Dermis blood vessel endothelial cell (primary cell): Measurements from ENCODE around the gene NUP98. TPM values are rescaled to one million over a fixed set of nuclear protein-coding genes. Genes with fewer than 3 reads are reported as not detected.
"Not testable (repeated sequence)": the region's sequence is repeated elsewhere in the genome, so short reads cannot be mapped to it uniquely, and the experiment has no call there.

Experiments
- DNase-seq: peaks from one replicate; pipeline ENCODE4 v3.0.0; 2010
- total RNA-seq: library from RNA; depleted of rRNA; stranded (reverse); fragments of >200 nt; gene quantifications from 2 replicates; pipeline ENCODE4 v1.2.3, GENCODE V29; 2014

NUP98 gene
- total RNA-seq, 1 donor from 2014 or later = 110 TPM

DNA sequence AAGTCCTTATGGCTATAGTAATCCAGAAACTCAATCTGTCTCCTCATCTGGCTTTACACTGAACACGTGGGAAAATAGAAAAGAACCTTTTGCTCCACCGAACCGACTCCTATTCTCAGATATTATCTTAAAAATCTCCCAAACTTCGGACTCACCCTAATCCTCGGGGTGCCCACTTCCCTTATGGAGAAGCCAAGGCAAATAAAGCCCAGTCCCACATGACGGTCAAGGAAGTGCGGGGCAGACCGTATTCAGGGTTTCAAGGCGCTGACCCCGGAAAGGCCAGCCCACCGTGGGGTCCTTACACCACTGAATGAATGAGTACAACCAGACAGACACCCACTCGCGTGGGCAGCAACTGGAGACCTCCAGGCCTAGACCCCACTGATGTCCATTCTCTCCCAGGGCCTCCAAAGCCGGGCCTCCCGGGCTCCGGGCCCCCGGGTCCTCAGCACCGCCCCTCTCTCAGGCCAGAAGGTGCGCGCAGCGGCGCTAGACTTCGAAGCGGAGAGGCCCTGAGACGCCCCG is 489 bp downstream of the NUP98 start:
- DNase-seq = no peak

DNA sequence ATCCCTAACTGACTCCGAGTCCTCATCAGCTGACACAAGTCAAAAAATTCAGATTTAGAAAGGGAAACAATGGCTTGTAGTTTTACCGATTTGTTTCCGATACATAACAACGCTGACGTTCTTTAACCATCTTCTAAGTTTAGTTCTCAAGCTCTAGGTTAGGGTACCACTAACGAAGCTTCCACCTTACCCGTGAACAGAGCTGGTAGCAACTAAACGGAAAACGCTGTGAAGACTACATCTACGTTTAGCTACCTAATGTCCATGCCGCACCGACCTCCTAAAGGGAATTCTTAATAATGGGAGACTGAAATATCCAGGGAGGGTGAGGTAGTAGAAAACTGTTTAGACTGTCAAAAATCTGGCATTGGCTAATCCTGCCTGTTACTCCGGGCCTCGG is 1.0 kb downstream of the NUP98 start:
- peak; percentile 23 for DNase-seq

DNA sequence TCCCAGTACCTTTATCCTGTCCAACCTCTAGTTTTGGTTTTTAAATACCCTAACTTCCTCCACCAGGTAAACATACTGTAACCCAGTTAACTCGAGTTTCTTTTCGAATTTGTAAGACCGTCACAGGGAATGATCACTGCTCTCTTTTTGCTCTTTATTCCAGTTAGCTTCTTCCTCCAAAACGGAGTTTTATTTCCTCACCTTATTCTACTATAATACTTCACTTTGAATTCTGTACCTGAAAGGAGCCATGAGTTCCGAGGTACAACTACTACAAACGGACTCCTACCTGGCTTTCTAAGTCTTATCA is 1.4 kb downstream of the NUP98 start:
- no peak for DNase-seq

DNA sequence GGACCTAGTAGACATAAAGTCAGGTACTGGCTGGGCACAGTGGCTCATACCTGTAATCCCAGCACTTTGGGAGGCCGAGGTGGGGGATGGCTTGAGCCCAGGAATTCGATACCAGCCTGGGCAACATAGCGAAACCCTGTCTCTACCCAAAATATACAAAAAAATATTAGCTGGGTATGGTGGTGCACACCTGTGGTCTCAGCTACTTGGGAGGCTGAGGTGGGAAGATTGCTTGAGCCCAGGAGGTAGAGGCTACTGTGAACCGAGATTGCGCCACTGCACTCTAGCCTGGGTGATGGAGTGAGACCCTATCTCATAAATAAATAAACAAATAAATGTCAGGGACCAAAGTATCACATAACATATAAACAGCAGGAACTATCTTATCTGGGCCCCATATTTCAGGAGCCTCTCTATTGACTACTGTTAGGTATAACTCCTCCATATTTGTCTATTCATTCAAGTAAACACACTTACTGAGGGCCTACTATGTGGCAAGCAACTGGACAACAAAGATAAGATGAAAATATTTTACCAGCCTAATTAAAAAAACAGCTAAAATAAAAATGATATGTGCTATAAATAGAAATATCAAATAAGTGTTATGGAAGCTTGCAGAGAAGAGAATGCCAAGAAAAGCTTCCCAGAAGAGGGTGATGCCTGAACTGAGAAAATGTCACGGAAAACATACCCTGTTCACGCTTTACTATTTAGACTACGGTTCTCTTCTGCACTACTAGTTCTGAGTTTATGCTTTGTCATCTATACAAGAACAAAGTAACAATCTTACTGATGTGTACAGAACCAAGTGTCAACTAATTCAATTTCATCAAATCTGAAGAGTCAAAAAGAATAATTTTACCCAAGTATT is 2.0 kb downstream of the NUP98 start:
- no peak for DNase-seq

GRCh38 chr11:3794387-3794786 is 3.0 kb downstream of the NUP98 start:
- not testable (repeated sequence) for DNase-seq

- peak; percentile 23 for DNase-seq
These were observed 10.4 kb downstream of the NUP98 start for GRCh38 chr11:3786781-3787428.

DNA sequence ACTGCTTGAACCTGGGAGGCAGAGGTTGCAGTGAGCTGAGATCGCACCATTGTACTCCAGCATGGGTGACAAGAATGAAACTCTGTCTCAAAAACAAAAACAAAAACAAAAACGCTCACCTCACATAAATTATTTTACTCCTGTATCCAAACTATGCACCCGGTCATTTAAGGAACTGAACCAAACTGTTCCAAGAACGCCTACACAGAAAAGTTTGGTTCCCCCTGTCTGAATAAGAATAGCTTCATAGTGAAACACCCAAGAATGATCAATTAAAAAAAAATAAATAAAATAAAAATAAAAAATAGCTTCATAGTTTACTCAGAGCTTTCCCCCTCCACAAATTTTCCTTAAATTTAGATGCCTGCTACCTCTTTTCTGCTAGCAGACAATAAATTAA is 13.7 kb downstream of the NUP98 start:
- DNase-seq = no peak

DNA sequence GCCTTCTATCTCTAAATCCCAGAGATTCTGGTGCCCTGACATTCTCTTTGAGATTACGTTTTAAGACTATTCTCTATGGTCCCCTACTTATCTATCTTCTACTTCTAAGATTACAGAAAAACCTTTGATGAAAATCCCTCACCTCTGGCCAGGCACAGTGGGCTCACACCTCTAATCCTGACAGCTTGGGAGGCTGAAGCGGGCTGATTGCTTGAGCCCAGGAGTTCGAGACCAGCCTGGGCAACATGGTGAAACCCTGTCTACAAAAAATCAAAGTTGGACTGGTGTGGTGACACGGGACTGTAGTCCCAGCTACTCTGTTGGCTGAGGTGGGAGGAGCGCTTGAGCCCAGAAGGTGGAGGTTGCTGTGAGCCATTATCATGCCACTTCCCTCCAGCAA is 14.4 kb downstream of the NUP98 start:
- no peak for DNase-seq

GRCh38 chr11:3781423-3781822 is 15.9 kb downstream of the NUP98 start:
- DNase-seq = no peak

GRCh38 chr11:3775736-3776406 is 21.5 kb downstream of the NUP98 start:
- DNase-seq = no peak

- no peak for DNase-seq
These were observed 24.2 kb downstream of the NUP98 start for GRCh38 chr11:3773180-3773579.

DNA sequence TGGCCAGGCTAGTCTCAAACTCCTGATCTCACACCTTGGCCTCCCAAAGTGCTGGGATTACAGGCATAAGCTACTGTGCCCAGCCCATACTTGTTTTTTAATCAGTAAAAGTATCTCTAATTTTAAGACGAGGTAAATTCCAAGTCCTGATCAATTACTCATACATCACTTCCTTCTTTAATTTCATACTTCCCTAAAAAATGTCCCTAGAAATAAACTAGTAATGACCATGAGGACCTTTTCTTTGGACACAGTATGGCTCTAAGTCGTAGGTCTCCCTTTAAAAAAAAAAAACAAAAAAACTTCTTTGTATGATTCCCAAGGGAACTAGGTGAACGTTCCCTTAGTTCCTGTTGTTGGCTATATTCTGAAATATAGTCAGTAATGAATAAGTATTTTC is 29.8 kb downstream of the NUP98 start:
- no peak for DNase-seq

GRCh38 chr11:3766836-3767235 is 30.5 kb downstream of the NUP98 start:
- not testable (repeated sequence) for DNase-seq

DNA sequence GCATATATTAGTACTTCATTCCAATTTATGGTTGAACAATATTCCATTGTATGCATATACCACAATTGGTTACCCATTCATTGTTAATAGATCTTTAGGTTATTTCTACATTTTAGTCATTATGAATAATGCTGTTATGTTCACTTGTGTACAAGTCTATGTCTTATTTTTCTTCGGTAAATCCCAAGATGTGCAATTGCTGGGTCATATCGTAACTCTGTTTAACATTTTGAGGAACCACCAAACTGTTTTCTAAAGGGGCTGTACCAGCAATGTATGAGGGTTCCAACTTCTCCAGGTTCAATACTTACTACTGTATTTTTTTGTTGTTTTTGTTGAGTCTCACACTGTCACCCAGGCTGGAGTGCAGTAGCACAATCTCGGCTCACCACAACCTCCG is 33.1 kb downstream of the NUP98 start:
- no peak for DNase-seq

- DNase-seq = no peak
These were observed 42.2 kb downstream of the NUP98 start for GRCh38 chr11:3755151-3755550.

- DNase-seq = no peak
These were observed 44.2 kb downstream of the NUP98 start for GRCh38 chr11:3753110-3753509.

DNA sequence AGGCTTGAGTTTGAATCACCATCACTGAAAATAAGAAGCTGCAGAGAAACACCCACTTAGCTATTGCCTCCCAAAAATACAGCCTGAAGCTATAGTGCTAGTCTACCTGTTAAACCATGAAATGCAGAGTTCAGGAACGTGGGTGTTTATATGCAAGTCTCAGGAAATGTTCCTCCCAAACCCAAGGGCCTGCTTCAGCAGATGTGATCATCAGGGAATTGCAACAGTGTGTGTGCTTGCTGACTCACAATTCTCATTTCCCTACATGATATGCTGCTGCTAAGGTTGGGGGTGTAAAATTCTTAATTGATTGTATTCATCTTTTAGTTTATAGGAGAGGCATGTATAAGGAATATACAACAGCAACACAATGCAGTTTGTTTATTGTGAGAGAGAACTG is 49.6 kb downstream of the NUP98 start:
- peak; percentile 55 for DNase-seq

- DNase-seq = no peak
These were observed 52.2 kb downstream of the NUP98 start for GRCh38 chr11:3745161-3745560.

- DNase-seq = no peak
These were observed 58.6 kb downstream of the NUP98 start for GRCh38 chr11:3738723-3739122.

GRCh38 chr11:3738241-3738640 is 59.1 kb downstream of the NUP98 start:
- DNase-seq = no peak

- DNase-seq = no peak
These were observed 59.9 kb downstream of the NUP98 start for GRCh38 chr11:3737386-3737933.

DNA sequence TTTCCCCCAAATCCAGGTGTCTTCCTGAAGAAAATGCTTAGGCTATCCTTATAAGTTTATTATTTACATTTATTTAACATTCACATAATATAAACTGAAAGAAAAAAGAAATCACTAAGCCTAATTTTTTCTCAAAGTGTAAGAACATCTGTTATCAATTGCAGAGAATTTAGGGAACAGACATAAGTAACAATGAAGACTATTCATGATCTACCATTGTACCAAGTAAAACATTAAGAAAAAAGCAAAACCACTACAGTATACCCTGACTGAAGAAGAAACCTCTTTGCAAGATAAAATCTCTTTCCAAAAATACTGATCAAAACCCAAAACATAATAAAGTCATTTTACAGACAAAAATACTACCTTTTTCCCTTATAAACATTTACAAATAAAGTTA is 60.5 kb downstream of the NUP98 start:
- DNase-seq = no peak

DNA sequence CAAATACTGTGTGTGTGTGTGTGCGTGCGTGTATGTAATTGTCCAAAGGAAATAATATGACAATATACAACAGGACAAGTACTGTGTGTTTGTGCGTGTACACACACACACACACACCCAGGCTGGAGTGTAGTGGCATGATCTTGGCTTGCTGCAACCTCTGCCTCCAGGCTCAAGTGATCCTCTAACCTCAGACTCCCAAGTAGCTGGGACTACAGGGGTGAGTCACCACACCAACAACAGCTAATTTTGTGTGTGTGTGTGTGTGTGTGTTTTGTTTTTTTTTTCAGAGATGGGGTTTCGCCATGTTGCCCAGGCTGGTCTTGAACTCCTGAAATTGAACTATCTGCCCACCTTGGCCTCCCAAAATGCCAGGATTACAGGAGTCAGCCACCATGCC is 61.5 kb downstream of the NUP98 start:
- DNase-seq = peak; percentile 6
